Stimulated activated CD4-positive, alpha-beta T cell treated with anti-CD3 and anti-CD28 coated beads, Interleukin-1b, Interleukin-23, amount 100 ng/mL, for 48 hours (primary cell): ENCODE measurements around the gene CLTA.

ENCODE experiments used
- DNase-seq: peaks from one replicate; pipeline ENCODE4 v3.0.0-alpha.2; 2020

Gene CLTA, protein sequence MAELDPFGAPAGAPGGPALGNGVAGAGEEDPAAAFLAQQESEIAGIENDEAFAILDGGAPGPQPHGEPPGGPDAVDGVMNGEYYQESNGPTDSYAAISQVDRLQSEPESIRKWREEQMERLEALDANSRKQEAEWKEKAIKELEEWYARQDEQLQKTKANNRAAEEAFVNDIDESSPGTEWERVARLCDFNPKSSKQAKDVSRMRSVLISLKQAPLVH

DNA sequence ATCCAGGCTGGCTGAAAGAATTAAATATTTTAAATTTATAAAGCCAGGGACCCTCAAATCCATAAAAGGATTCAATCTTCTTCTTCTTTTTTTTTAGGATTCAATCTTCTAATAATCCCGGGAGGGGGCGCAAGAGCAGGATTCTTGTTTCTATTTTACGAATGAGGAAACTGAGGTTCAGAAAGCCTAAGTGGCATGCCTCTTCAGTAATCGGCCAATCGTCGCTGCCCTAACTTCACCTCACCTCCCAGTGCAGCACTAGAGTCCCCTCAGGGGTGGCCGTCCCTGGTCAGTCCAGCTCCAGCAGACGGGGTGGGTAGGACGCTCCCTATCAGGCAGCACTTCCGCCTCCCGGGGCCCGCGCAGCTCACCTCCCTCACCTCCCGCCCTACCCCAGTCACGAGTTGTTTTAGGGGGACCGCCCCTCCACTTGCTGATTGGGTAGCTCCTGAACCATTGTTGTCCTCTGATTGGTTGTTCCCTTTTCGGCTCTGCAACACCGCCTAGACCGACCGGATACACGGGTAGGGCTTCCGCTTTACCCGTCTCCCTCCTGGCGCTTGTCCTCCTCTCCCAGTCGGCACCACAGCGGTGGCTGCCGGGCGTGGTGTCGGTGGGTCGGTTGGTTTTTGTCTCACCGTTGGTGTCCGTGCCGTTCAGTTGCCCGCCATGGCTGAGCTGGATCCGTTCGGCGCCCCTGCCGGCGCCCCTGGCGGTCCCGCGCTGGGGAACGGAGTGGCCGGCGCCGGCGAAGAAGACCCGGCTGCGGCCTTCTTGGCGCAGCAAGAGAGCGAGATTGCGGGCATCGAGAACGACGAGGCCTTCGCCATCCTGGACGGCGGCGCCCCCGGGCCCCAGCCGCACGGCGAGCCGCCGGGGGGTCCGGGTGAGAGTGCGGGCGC, at the start of gene CLTA:
Gene CLTA (plus strand): TSS at position 534 of the 902 bp plus-strand sequence. CDS start 136 bp downstream, at position 670.
- peak; percentile 97 for DNase-seq

DNA sequence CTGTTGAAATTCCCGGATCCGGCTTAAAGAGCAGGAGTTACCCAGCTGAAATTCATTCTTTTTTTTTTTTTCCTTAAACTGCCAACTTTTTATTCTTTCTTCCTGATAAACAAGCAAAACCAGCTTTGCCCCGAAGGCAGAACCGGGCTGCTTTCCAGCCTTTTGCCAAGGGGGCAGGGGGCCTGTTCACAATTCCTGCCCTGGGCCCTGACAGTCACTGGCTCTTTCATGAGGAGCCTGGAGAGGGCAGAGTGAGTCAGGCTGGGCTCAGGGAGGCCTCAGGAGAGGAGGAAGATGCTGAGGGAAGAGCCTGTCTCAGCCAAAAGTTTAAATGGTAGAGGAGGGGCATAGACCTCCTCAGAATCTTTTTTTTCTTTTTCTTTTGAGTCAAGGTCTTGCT, 49.4 kb upstream of the CLTA start:
- no peak for DNase-seq

DNA sequence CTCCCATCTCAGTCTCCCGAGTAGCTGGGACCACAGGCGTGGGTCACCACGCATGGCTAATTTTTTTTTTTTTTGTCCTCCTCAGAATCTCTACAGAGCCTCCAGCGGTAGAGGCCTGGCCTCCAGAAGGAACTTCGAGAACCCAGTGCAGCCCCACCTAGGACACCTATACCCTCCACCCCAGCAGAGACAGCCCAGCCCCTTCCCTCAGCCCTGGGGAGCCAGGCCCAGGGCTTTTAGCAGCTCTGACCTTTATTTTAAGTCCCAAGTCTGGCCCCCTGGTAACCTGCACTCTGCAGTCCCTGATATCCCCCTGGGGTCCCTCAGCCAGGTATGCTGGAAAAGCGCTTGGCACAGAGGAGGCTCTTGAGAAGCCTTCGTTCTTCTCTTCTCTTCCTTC, 49.0 kb upstream of the CLTA start:
- DNase-seq = no peak

DNA sequence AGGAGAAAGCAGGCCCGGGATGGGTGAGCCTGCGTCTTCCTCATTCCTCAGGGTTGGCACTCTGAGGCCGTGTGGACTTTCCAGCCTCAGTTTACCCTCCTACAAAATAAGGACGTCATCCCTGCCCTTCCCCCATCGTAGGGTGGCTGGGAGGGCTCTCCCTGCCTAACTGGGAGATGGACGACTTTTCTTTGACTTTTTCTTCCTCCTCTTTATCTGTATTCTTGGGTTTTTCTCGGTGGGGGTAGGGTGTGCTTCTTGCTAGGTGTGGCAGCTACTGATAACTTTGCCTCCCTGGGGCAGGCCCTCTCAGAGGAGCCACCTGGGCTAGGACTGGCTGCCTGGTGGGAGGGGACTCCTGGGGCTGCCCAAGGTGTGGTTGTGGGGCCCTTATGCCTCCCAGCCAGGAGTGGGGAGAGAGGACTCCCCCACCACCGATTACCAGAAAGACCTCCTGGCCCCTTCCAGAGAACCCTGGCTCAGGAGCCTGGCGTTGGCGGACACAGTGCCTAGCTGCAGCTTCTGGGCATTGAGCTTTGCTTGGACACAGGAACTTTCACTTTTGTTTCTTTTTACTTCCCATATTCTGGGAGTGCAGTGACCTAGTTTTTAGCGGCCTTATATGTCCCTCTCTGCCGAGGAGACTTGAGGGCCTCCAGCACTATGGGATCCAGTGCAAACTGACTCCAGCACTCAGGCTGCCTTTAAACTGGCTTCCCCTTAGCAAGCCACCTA, 48.0 kb upstream of the CLTA start:
- DNase-seq = no peak

DNA sequence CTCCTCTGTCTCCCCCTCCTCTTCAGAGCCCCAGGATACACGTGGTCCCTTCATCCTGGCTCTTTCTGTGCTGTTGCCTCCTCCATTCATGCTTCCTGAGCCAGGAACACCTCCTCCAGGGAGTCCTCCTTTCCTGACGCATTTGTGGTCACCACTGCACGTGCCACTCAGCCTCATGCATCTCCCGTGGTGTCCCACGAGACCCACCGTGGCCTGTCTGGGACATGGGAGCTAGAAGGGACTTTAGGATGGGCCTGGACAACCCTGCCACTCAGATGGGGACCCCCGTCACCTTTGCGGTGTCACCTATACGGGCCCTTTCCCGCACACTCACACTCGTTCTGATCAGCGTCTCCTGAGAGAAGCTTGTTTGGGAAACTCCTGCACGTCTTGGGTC, 47.5 kb upstream of the CLTA start:
- no peak for DNase-seq

DNA sequence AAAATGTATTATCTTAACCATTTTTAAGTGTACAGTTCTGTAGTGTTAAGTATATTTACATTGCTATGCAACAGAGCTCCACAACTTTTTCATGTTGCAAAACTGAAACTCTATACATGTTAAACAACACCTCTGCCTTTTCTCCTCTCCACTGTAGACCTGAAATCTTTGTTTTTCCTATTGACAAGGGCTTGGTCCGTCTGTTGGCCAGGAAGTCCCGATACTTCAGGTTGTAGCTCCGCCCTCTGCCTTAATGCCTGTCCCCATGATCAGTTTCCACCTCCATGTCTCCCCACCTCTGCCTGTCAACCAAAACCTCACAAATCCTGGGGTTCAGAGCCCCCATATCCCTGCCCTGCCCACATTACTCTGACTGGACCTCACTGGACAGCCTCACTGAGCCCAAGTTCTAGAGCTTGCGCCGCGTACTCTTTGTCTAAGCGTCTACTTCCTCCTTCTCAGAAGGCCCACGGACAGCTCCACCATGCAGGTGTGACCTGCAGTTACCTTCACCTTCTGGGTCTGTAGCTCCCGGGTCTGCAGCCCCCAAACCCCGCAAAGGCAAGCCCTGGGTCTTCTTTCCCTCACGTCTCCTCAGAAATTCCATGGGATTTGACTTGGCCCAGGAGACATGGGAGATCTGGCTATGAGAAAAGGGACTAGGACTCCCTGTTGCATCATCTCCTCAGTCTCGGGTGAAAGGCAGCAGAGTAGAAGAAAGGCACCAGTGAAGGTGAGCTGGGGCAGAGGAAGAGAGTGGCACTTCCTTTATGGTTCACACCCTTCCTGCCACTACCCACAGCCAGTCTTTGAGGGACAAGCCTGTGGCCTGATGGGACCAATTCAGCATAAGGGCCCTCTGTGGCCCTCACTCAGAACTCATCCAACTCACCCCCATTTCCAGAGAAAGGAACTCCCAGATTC, 46.1 kb upstream of the CLTA start:
- DNase-seq = no peak

DNA sequence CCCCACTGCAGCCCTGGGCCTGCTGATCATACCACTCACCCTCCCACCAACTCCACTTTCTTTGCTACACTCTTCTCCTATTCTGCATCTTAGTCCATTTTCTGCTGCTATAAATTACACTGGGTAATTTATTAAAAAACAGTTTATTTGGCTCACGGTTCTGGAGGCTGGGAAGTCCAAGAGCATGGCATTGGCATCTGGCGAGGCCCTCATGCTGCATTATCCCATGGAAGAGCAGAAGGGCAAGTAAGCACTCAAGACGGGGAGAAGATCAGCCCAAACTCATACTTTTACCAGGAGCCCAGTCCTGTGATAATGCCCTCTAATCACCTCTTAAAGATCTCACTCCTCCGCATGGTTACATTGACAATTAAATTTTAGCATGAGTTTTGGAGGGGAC, 44.8 kb upstream of the CLTA start:
- no peak for DNase-seq

DNA sequence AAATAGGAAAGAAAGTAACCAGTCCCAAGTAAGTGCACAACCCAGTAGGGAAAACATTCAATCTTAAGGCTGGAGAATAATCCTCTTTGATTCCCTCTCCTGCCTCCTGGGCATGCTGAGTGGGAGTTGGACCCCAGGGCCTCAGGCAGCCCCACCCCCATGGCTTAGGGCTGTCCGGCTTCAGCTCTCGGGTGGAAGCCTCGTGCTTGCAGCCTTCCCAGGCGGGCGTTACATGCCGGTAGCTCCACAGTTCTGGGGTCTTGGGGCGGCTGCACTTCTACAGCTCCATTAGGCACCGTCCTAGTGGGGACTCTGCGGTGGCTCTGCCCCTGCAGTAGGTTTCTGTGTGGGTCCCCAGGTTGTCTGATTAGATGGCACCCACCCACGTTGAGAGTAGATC, 44.1 kb upstream of the CLTA start:
- no peak for DNase-seq

DNA sequence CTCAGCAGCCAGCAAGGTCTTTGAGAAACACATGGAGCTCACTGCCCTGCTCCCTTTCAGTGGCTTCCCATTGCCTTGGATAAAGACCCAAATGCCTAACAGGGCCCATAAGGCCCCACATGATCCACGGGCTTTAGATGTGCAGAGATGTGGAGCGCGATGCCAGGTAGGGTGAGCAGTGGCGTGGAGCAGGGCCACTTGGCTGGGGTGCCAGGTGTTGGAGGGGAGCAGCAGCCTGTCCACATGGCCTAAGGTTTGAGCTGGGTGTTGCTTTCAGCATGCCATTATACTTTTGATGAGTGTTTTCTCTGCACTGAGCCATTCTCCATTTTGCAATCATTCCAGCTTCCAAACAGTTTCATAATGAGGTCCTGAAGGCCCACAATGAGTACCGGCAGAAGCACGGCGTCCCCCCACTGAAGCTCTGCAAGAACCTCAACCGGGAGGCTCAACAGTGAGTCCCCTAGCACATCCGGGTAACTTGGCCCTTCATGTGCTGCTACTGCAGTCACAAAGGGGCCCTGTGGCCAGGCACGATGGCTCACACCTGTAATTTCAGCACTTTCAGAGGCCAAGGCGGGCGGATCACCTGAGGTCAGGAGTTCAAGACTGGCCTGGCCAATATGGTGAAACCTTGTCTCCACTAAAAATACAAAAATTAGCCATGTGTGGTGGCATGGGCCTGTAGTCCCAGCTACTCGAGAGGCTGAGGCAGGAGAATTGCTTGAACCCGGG, 43.1 kb upstream of the CLTA start:
- no peak for DNase-seq

DNA sequence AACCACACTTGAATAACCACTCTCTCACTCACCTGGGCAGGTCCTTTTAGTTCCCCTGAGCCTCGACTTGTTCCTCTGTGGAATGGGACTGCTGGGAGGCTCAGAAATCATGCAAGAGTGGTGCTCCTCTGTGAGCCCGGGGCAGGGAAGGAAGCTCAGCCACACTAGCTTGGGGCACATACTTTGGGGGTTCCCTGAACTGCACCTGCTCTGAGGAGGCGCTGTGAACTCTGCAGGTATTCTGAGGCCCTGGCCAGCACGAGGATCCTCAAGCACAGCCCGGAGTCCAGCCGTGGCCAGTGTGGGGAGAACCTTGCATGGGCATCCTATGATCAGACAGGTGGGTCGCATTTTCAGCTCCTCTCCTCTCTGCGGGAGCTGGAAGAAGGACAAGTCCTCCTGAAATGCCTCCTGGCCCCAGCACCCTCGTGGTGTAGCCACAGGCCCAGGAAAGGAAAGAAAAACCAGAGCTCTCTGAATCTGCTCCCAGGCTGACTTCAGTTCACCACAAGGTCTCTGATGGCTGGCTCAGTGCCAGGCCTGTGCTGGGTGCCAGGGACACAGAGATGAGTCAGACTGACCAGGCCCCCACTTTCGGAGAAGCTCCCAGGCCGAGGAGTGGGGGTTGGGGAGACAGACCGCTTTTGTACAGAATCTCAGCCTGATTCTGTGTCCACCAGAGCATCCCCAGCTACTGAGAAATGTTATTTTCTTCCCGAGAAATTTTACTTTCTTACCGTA, 42.2 kb upstream of the CLTA start:
- DNase-seq = peak; percentile 67

DNA sequence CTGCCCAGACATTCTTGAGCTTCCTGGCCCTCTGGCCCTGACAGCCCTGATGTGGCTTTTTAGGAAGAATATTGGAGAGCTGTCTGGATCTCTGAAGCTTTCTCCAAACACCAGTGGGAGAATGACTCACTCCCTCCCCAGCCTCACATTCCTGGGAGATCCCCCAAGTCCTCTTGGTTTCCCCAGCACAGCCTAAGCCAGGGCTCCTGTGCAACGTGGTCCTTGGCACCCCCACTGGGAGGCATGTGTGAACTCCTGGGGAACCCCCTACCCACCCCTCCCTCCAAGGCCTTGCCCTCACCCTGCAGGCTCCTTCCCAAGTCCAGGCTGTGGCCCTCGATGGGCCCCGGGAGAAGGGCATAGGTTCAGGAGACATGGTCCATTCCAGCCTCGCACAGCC, 41.5 kb upstream of the CLTA start:
- no peak for DNase-seq

DNA sequence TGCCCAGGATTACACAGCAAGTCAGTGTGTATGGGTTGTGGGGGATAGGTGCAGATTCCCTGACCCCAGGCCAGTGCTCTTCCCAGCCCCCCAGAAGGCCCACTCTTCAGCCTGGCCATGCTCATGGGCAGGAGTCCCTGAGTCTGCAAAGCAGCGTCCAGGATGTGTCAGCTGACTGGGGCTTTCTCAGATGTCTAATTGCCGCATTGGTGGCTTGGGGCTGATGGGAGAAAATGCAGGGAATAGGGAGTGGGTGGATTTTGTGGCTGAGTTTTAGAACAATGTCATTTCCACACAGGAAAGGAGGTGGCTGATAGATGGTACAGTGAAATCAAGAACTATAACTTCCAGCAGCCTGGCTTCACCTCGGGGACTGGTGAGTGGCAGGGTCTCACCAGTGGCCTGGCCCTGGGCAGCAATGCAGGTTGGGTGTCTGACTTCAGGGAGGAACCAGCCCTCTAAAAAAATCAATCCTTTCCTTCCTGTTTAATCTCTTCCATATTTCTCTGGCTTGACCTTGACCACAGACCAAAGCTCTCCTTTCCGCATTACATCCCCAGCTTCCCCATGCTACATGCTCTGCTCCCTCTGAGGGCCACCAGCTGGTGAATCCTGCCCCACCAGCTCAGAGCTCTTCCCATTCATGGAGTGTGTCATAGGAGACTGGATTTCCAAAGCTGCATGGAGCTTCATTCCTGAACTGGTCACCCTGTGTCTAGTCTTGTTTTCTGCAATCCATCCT, 40.0 kb upstream of the CLTA start:
- no peak for DNase-seq

DNA sequence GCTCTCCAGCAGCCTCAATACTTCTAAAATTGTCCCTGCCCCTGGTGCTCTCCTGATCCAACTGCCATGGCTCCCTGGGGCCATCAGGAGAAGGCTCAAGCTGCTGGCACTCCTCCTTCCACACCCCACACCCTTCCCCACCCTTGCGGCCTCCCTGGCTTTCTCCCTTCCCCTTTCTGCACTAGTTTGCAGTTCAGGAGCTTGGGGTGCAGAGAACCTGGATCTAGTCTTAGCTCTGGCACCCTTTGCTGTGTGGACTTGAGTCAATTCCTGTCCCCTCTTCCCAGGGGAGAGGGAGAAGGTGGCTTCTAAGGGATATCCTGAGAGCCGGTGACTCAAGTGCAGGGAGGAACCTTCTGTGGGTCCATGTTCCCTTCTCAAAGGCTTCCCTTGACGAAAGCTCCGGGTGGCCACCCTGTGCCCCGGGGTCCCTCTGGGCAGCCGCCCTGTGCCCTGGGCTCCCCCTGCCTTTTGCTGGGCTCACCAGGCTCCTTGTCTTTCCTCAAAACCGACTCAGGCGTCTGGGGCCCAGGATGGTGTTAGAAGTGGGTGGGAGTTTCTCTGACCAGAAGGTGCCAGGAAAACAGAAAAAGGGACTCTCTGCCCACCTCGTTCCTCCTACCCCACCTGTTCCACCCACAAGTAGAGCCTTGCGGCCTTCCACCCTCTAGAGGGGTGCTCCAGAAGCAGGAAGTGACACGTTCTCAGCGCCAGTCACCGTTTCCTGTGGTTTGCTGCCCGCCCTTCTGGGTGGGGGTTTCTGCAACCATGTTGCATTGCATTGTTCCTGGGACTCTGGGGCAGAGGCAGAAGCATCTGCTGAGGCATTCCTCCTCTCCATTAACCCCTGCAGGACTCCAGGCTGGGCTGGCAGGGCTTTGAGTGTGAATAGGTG, 39.2 kb upstream of the CLTA start:
- DNase-seq = peak; percentile 89

DNA sequence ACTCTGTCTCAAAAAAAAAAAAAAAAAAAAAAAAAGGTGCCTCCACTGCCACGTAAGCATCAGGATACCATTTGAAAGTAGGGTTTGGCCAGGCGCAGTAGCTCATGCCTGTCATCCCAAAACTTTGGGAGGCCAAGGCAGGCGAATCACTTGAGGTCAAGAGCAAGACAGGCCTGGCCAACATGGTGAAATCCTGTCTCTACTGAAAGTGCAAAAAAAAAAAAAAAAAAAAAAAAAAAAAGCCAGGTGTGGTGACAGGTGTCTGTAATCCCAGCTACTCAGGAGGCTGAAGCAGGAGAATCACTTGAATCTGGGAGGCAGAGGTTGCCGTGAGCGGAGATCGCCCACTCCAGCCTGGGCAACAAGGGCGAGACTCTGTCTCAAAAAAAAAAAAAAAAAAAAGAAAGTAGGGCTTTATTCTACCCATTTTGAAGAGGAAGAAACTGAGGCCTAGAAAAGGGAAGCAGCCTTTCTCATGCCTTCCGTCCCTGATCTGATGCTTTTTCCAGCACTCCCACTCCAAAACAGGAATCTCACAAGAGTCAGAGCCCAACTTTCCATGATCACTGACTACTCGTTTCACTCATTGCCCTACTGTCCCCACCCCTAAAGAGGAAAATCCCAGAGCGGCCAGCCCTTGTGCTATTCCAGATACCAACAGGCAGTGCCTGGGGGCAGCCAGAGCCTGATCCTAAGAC, 37.8 kb upstream of the CLTA start:
- DNase-seq = no peak

DNA sequence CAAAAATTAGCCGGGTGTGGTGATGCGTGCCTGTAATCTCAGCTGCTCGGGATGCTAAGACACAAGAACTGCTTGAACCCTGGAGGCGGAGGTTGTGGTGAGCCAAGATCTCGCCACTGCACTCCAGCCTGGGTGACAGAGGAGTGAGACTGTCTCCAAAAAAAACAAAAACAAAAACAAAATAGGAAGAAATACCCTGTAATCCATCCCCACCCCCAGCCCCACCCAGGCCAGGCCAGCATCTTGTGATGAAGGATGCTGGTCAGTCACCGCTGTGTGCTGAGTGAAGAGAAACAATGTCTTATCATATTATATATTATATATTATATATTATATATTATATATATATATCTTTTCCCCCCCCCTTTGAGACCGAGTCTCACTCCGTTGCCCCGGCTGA, 37.0 kb upstream of the CLTA start:
- DNase-seq = no peak

DNA sequence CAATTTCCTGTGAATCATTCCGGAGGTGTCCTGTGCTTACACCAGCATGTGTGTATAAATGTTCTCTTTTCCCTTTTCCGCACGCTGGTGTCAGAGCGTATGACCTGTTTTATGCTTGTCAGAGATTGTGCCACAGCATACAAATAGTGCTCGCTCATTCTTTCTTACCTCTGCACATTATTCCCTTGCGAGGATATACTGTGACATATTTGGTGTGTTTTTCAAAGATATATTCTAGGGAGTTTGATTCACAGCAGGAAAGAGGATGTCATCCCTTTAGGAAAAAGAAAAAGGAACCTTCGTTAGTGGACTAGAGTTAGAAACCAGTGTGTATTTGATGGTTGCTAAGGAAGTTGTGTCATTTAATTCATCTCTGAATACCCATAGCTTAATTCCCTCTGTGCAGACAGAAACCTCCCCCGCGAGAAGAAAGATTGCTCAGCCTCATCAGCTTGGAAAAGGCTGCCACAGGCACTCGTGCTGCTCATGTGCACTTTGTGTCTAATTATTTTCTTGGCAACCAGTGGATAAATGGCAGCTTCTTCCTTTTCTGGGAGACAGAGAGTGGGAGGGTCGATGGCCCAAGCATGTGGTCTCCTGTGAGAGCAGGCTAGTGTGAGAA, 36.3 kb upstream of the CLTA start:
- no peak for DNase-seq

DNA sequence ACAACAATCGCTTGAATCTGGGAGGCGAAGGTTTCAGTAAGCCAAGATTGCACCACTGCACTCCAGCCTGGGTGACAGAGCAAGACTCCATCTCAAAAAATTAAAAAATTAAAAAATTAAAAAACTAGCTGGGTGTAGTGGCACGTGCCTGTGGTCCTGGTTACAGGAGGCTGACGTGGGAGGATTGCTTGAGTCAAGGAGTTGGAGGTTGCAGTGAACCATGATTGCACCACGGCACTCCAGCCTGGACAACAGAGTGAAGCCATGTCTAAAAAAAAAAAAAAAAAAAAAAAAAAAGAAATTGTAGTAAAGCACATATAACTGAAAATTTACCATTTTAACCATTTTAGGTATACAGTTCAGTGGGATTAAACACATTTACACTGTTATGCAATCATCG, 34.6 kb upstream of the CLTA start:
- no peak for DNase-seq

DNA sequence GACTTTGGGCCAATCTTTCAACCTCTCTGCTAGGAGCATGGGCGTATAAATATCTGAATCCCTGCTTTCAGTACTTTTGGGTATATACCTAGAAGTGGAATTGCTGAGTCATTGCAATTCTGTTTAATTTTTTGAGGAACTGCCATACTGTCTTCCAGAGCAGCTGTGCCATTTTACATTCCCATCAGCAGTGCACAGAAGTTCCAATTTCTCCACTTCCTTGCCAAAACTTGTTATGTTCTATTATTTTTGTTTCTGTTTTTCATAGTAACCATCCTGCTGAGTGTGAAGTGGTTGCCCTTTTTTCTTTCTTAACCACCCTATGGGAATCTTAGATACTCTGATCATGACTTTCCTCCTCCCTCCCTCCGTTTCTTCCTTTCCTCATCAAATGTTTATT, 32.6 kb upstream of the CLTA start:
- DNase-seq = no peak
